SK-N-SH treated with all-trans-retinoic acid at 6 μM for 48 hours (cell line): ENCODE results near the gene SPCS2.

Source experiments
- ATAC-seq: fragments of 200-7000 bp; cut with Tn5 transposase; 3 replicates; pipeline ENCODE4 v1.9.1; 2020; ENCODE audit warnings: mild to moderate bottlenecking, moderate library complexity
- ARNTL ChIP-seq: fragments of 450-650 bp; formaldehyde crosslinking; IDR thresholded peaks from 2 replicates; pipeline ENCODE4 v1.5.0; 2020; ENCODE audit warnings: low read depth, mild to moderate bottlenecking, moderate library complexity, borderline replicate concordance
- BACH2 ChIP-seq: fragments of 250-450 bp; sonication (Bioruptor Pico); IDR thresholded peaks from 2 replicates; pipeline ENCODE4 v1.9.0; 2021; ENCODE audit warnings: mild to moderate bottlenecking, borderline replicate concordance
- CREB5 ChIP-seq: fragments of 250-450 bp; sonication (Bioruptor Pico); IDR thresholded peaks from 2 replicates; pipeline ENCODE4 v1.5.1; 2020; ENCODE audit warnings: low read depth, mild to moderate bottlenecking, moderate library complexity
- CSRNP3 ChIP-seq: fragments of 250-450 bp; sonication (Bioruptor Pico); IDR thresholded peaks from 2 replicates; pipeline ENCODE4 v1.5.1; 2021; ENCODE audit warnings: mild to moderate bottlenecking, moderate library complexity
- GLIS3 ChIP-seq: fragments of 250-450 bp; sonication (Bioruptor Pico); IDR thresholded peaks from 2 replicates; pipeline ENCODE4 v1.5.0; 2020; ENCODE audit warnings: mild to moderate bottlenecking, moderate library complexity
- ISL1 ChIP-seq: fragments of 250-450 bp; sonication (Bioruptor Pico); IDR thresholded peaks from 2 replicates; pipeline ENCODE4 v2.1.2; 2022; ENCODE audit warnings: mild to moderate bottlenecking, moderate library complexity
- OSR1 ChIP-seq: fragments of 250-450 bp; sonication (Bioruptor Pico); IDR thresholded peaks from 2 replicates; pipeline ENCODE4 v1.8.0; 2022; ENCODE audit warnings: moderate library complexity, mild to moderate bottlenecking, inconsistent platforms
- PATZ1 ChIP-seq: fragments of 250-450 bp; sonication (Bioruptor Pico); IDR thresholded peaks from 2 replicates; pipeline ENCODE4 v1.8.0; 2020; ENCODE audit warnings: mild to moderate bottlenecking, moderate library complexity, borderline replicate concordance
- POU6F1 ChIP-seq: fragments of 250-450 bp; sonication (Bioruptor Pico); IDR thresholded peaks from 2 replicates; pipeline ENCODE4 v1.8.0; 2021; ENCODE audit warnings: low read depth, mild to moderate bottlenecking, moderate library complexity, borderline replicate concordance
- RARB ChIP-seq: fragments of 250-450 bp; sonication (Bioruptor Pico); IDR thresholded peaks from 2 replicates; pipeline ENCODE4 v1.8.0; 2021; ENCODE audit warnings: mild to moderate bottlenecking, moderate library complexity
- SNAI2 ChIP-seq: fragments of 250-450 bp; sonication (Bioruptor Pico); IDR thresholded peaks from 2 replicates; pipeline ENCODE4 v1.5.0; 2020; ENCODE audit warnings: mild to moderate bottlenecking, moderate library complexity
- TCF4 ChIP-seq: fragments of 250-450 bp; sonication (Bioruptor Pico); IDR thresholded peaks from 2 replicates; pipeline ENCODE4 v1.8.0; 2021; ENCODE audit warnings: mild to moderate bottlenecking, moderate library complexity, borderline replicate concordance
- TOX ChIP-seq: fragments of 250-450 bp; sonication (Bioruptor Pico); IDR thresholded peaks from 2 replicates; pipeline ENCODE4 v1.8.0; 2021; ENCODE audit warnings: mild to moderate bottlenecking, moderate library complexity, borderline replicate concordance
- TSHZ2 ChIP-seq: fragments of 250-450 bp; sonication (Bioruptor Pico); IDR thresholded peaks from 2 replicates; pipeline ENCODE4 v1.5.0; 2020; ENCODE audit warnings: mild to moderate bottlenecking, moderate library complexity
- ZC3H10 ChIP-seq: fragments of 250-450 bp; sonication (Bioruptor Pico); IDR thresholded peaks from 2 replicates; pipeline ENCODE4 v1.5.1; 2021; ENCODE audit warnings: mild to moderate bottlenecking, moderate library complexity
- ZFP3 ChIP-seq: fragments of 250-450 bp; sonication (Bioruptor Pico); IDR thresholded peaks from 2 replicates; pipeline ENCODE4 v1.5.0; 2020; ENCODE audit warnings: mild to moderate bottlenecking, moderate library complexity
- ZFP30 ChIP-seq: fragments of 450-650 bp; formaldehyde crosslinking; IDR thresholded peaks from 2 replicates; pipeline ENCODE4 v1.5.0; 2022; ENCODE audit warnings: mild to moderate bottlenecking, moderate library complexity
- ZNF70 ChIP-seq: fragments of 450-650 bp; formaldehyde crosslinking; IDR thresholded peaks from 2 replicates; pipeline ENCODE4 v1.5.0; 2020; ENCODE audit warnings: mild to moderate bottlenecking, moderate library complexity
- ZNF8 ChIP-seq: fragments of 450-650 bp; formaldehyde crosslinking; IDR thresholded peaks from 2 replicates; pipeline ENCODE4 v1.5.0; 2020; ENCODE audit warnings: mild to moderate bottlenecking, moderate library complexity

SPCS2 gene

GRCh38 chr11:75025561-75025960, 76.5 kb downstream of the SPCS2 start:
- ATAC-seq = no peak
- TF ChIP-seq BACH2 (CRISPR knock-in tag) (no peak), ZNF8 (no peak), TCF4 (no peak), POU6F1 (CRISPR knock-in tag) (no peak), TSHZ2 (CRISPR knock-in tag) (no peak), SNAI2 (no peak), ZNF70 (CRISPR knock-in tag) (no peak), CREB5 (CRISPR knock-in tag) (no peak), RARB (CRISPR knock-in tag) (no peak), ZC3H10 (CRISPR knock-in tag) (no peak), GLIS3 (CRISPR knock-in tag) (no peak), ZFP3 (CRISPR knock-in tag) (no peak), CSRNP3 (CRISPR knock-in tag) (no peak)

GRCh38 chr11:75028321-75028720, 79.3 kb downstream of the SPCS2 start:
- no peak for ATAC-seq
- TF ChIP-seq CREB5 (CRISPR knock-in tag) (no peak), GLIS3 (CRISPR knock-in tag) (no peak), ZC3H10 (CRISPR knock-in tag) (no peak), ARNTL (CRISPR knock-in tag) (no peak), CSRNP3 (CRISPR knock-in tag) (no peak), ZNF8 (no peak), PATZ1 (CRISPR knock-in tag) (no peak), ZNF70 (CRISPR knock-in tag) (no peak), ISL1 (CRISPR knock-in tag) (no peak), BACH2 (CRISPR knock-in tag) (no peak), ZFP3 (CRISPR knock-in tag) (no peak), ZFP30 (CRISPR knock-in tag) (no peak), RARB (CRISPR knock-in tag) (no peak), TOX (CRISPR knock-in tag) (no peak), POU6F1 (CRISPR knock-in tag) (no peak), OSR1 (CRISPR knock-in tag) (no peak)
